K562 (cell line): ENCODE results near the gene OSCP1. TPM values are rescaled to one million over a fixed set of nuclear protein-coding genes. Genes with fewer than 3 reads are reported as not detected.
"Not testable (repeated sequence)": the region's sequence is repeated elsewhere in the genome, so short reads cannot be mapped to it uniquely, and the experiment has no call there.

Experiments used
- ATAC-seq: fragments of 200-7000 bp; cut with Tn5 transposase; 3 replicates; pipeline ENCODE4 v1.9.1; 2020; ENCODE audit warnings: moderate library complexity
- BruUV-seq: library from RNA; stranded (reverse); fragments of 400-500 nt; replicated peaks from 2 replicates; lab custom pipeline; 2021; lab: Mats Ljungman, UMichigan
- CTCF ChIA-PET: fragments of 300-600 bp; formaldehyde crosslinking; extraction: SDS; loops from one replicate; lab custom pipeline; 2021; ENCODE audit warnings: low intra/inter-chr PET ratio; lab: Yijun Ruan, JAX
- POLR2A ChIA-PET: fragments of 300-600, 350-650 bp; sonication (Branson Sonifier 250); formaldehyde crosslinking; extraction: SDS; loops from one replicate; lab custom pipeline; 2021; ENCODE audit warnings: antibody characterized with exemption, inconsistent platforms; lab: Yijun Ruan, JAX
- DNase-seq, 4 experiments: peaks; one replicate each; pipeline versions ENCODE4 v3.0.0 to v3.0.0-alpha.2; 2011 to 2018; ENCODE audit warnings: low spot score in 3 of 4, mixed read lengths in 3 of 4; ENCODE audit errors: extremely low read depth in 1 of 4
- FAIRE-seq: peaks from 2 replicates; lab custom pipeline; 2011; peaks lifted over from hg19 to GRCh38; lab: Jason Lieb, UNC
- H2AFZ ChIP-seq: 2 replicates; pipeline ENCODE4 v1.6.0; 2011; ENCODE audit warnings: low read depth, low read length, control low read depth, inconsistent platforms
- H3K27ac ChIP-seq: fragments of 200-600 bp; 3 replicates; pipeline ENCODE4 v1.8.0; 2011; ENCODE audit warnings: low read depth, mild to moderate bottlenecking, control low read depth, inconsistent platforms, low read length, moderate library complexity, mixed read lengths; ENCODE audit errors: extremely low read depth
- H3K27me3 ChIP-seq, 2 experiments: fragments of 300-600 bp in 1 of 2; 2 replicates in 1 of 2; 3 replicates in 1 of 2; pipeline versions ENCODE4 v1.6.0 to v1.8.0; 2011; ENCODE audit warnings: inconsistent platforms in 2 of 2, low read length in 2 of 2, mild to moderate bottlenecking in 1 of 2, mixed read lengths in 1 of 2, moderate library complexity in 1 of 2; ENCODE audit not compliant: control insufficient read depth in 2 of 2, insufficient read depth in 2 of 2
- H3K36me3 ChIP-seq: fragments of 300-600 bp; 3 replicates; pipeline ENCODE4 v1.8.0; 2011; ENCODE audit warnings: mild to moderate bottlenecking, low read length, inconsistent platforms; ENCODE audit not compliant: control insufficient read depth, insufficient read depth
- H3K4me1 ChIP-seq, 2 experiments: fragments of 200-600 bp in 1 of 2; replicated peaks in 1 of 2; 2 replicates in 1 of 2; 3 replicates in 1 of 2; pipeline versions ENCODE4 v1.5.1 to v1.8.0; 2011; ENCODE audit warnings: inconsistent platforms in 2 of 2, low read length in 2 of 2, mild to moderate bottlenecking in 1 of 2, mixed read lengths in 1 of 2, moderate library complexity in 1 of 2; ENCODE audit not compliant: control insufficient read depth in 2 of 2, insufficient read depth in 2 of 2
- H3K4me2 ChIP-seq: 2 replicates; pipeline ENCODE4 v1.6.1; 2011; ENCODE audit warnings: low read length, control low read depth, inconsistent platforms, mixed read lengths; ENCODE audit not compliant: insufficient read depth
- H3K4me3 ChIP-seq: fragments of 200-600 bp; sonication (generic), shearing (Covaris generic); 2 replicates; pipeline ENCODE4 v1.5.1; 2016; ENCODE audit warnings: control low read depth, inconsistent platforms
- H3K79me2 ChIP-seq: fragments of 200-600 bp; 3 replicates; pipeline ENCODE4 v1.8.0; 2011; ENCODE audit warnings: low read length, inconsistent platforms; ENCODE audit not compliant: control insufficient read depth, insufficient read depth
- H3K9ac ChIP-seq, 2 experiments: 2 replicates each; pipeline versions ENCODE4 v1.6.0 to v1.6.1; 2011; ENCODE audit warnings: low read depth in 2 of 2, low read length in 2 of 2, control low read depth in 1 of 2, inconsistent platforms in 1 of 2, mild to moderate bottlenecking in 1 of 2, mixed read lengths in 1 of 2; ENCODE audit not compliant: insufficient read depth in 1 of 2
- H3K9me1 ChIP-seq: one replicate; pipeline ENCODE4 v1.6.0; 2011; ENCODE audit warnings: inconsistent platforms, mild to moderate bottlenecking, low read length, moderate library complexity; ENCODE audit not compliant: control insufficient read depth, insufficient read depth
- H3K9me3 ChIP-seq: replicated peaks from 2 replicates; pipeline ENCODE4 v1.5.1; 2011; ENCODE audit warnings: low read depth, low read length, inconsistent platforms; ENCODE audit not compliant: control insufficient read depth, insufficient read depth
- H4K20me1 ChIP-seq: replicated peaks from 2 replicates; pipeline ENCODE4 v1.6.1; 2011; ENCODE audit warnings: low read length, inconsistent platforms, mixed read lengths; ENCODE audit not compliant: control insufficient read depth, insufficient read depth
- CBFA2T3 ChIP-seq: fragments of 450-650 bp; IDR thresholded peaks from 2 replicates; pipeline ENCODE4 v1.6.1; 2017
- CREB3 ChIP-seq: fragments of 450-650 bp; conservative IDR thresholded peaks from 2 replicates; pipeline ENCODE4 v1.6.1; 2016; ENCODE audit warnings: missing genetic modification characterization, low read depth, mild to moderate bottlenecking, missing compliant biosample characterization, moderate library complexity
- ID3 ChIP-seq, 2 experiments: fragments of 250-450 bp in 1 of 2; fragments of 450-650 bp in 1 of 2; sonication (Bioruptor Pico) in 1 of 2; IDR thresholded peaks; 2 replicates each; pipeline versions ENCODE4 v1.6.1 to v1.8.0; 2016 to 2021; ENCODE audit warnings: mild to moderate bottlenecking in 2 of 2, moderate library complexity in 2 of 2, missing compliant biosample characterization in 1 of 2, missing genetic modification characterization in 1 of 2
- KLF13 ChIP-seq: fragments of 450-650 bp; IDR thresholded peaks from 2 replicates; pipeline ENCODE4 v1.6.1; 2016; ENCODE audit warnings: missing genetic modification characterization, low read depth, mild to moderate bottlenecking, missing compliant biosample characterization, moderate library complexity, borderline replicate concordance
- MTA2 ChIP-seq: fragments of 450-650 bp; IDR thresholded peaks from 2 replicates; pipeline ENCODE4 v1.6.1; 2016; ENCODE audit warnings: low read depth
- NONO ChIP-seq, 2 experiments: fragments of 200-400 bp in 1 of 2; fragments of 450-650 bp in 1 of 2; formaldehyde crosslinking in 1 of 2; IDR thresholded peaks; 2 replicates each; pipeline ENCODE4 v1.6.1; 2017; ENCODE audit warnings: low read depth in 2 of 2, mild to moderate bottlenecking in 2 of 2, moderate library complexity in 2 of 2, low read length in 1 of 2
- SMARCE1 ChIP-seq: fragments of 450-650 bp; IDR thresholded peaks from 2 replicates; pipeline ENCODE4 v1.7.1; 2016; ENCODE audit warnings: mild to moderate bottlenecking
- SRF ChIP-seq, 2 experiments: fragments of 250-450, 450-650 bp in 1 of 2; sonication (Bioruptor Pico) in 1 of 2; sonication (generic) in 1 of 2; formaldehyde crosslinking; IDR thresholded peaks; 2 replicates each; pipeline versions ENCODE4 v1.5.0 to v1.5.1; 2020 to 2022; ENCODE audit warnings: mild to moderate bottlenecking in 1 of 2, missing genetic modification reagents in 1 of 2
- TCF3 ChIP-seq: sonication (generic); formaldehyde crosslinking; IDR thresholded peaks from 2 replicates; pipeline ENCODE4 v1.4.0; 2020; ENCODE audit warnings: mild to moderate bottlenecking, missing genetic modification reagents
- TEAD1 ChIP-seq, 2 experiments: fragments of 450-650 bp in 1 of 2; sonication (generic) in 1 of 2; formaldehyde crosslinking; IDR thresholded peaks; 2 replicates each; pipeline versions ENCODE4 v1.4.0 to v1.8.0; 2020 to 2022; ENCODE audit warnings: mild to moderate bottlenecking in 2 of 2, missing genetic modification reagents in 1 of 2
- TRIM24 ChIP-seq, 2 experiments: fragments of 450-650 bp; IDR thresholded peaks; 2 replicates each; pipeline ENCODE4 v1.6.1; 2016
- ZBTB7A ChIP-seq: IDR thresholded peaks from 2 replicates; pipeline ENCODE4 v1.6.1; 2011; ENCODE audit warnings: low read depth, mild to moderate bottlenecking, low read length, moderate library complexity, borderline replicate concordance; ENCODE audit not compliant: control insufficient read depth
- ZEB2 ChIP-seq: fragments of 450-650 bp; IDR thresholded peaks from 2 replicates; pipeline ENCODE4 v1.6.1; 2016
- ZNF263 ChIP-seq: sonication (generic); formaldehyde crosslinking; IDR thresholded peaks from 2 replicates; pipeline ENCODE4 v1.8.0; 2022; ENCODE audit warnings: mild to moderate bottlenecking, missing genetic modification reagents, borderline replicate concordance
- ZNF592 ChIP-seq: fragments of 450-650 bp; IDR thresholded peaks from 2 replicates; pipeline ENCODE4 v1.6.1; 2017; ENCODE audit warnings: antibody characterized with exemption, mild to moderate bottlenecking
- WGBS: fragments of 100-300 bp; shearing (Covaris generic); methylation state at CpG from one replicate; pipeline ENCODE4 v1.1.6; 2016; ENCODE audit warnings: low coverage, mixed read lengths; ENCODE audit not compliant: insufficient coverage; ENCODE audit errors: missing lambda C conversion rate; 5-methylcytosine and 5-hydroxymethylcytosine counted together
- in situ Hi-C: fragments of 300-500 bp; cut with MboI; formaldehyde crosslinking; loops from 4 replicates; pipeline ENCODE4 v1.15.0; 2018; ENCODE audit warnings: inconsistent platforms, mixed read lengths
- intact Hi-C: fragments of 100-400 bp; cut with micrococcal nuclease; formaldehyde crosslinking; loops from 2 replicates; pipeline ENCODE4 v1.14.2; 2022
- polyA plus RNA-seq, 8 experiments: library from polyadenylated mRNA; depleted of rRNA in 4 of 8; stranded (reverse) in 5 of 8; unstranded in 3 of 8; fragments of >200 nt; fragmentation: Nextera tagmentation in 2 of 8; fragmentation: Illumina TruSeq in 1 of 8; extraction: Ambion mirVana in 2 of 8; extraction: Trizol in 1 of 8; gene quantifications; 2 replicates each; pipeline versions ENCODE4 v1.2.1 to v1.2.3, GENCODE V29; 2011 to 2014; ENCODE audit warnings: inconsistent platforms in 1 of 8, missing spikeins in 1 of 8
- total RNA-seq, 7 experiments: library from RNA; depleted of rRNA in 6 of 7; stranded (reverse); fragments of >200 nt in 6 of 7; fragmentation: Illumina TruSeq in 2 of 7; extraction: Trizol in 2 of 7; gene quantifications; 2 replicates each; pipeline versions ENCODE4 v1.2.1 to v1.2.3, GENCODE V29; 2011 to 2021; ENCODE audit warnings: low replicate concordance in 1 of 7

The OSCP1 gene
- total and polyA plus RNA-seq, 9 of the 15 experiments (the other 6 are each of a cell fraction or from before 2014, with no cell fraction given): 0.15 to 0.40 (median 0.33) TPM; not detected in 5

DNA sequence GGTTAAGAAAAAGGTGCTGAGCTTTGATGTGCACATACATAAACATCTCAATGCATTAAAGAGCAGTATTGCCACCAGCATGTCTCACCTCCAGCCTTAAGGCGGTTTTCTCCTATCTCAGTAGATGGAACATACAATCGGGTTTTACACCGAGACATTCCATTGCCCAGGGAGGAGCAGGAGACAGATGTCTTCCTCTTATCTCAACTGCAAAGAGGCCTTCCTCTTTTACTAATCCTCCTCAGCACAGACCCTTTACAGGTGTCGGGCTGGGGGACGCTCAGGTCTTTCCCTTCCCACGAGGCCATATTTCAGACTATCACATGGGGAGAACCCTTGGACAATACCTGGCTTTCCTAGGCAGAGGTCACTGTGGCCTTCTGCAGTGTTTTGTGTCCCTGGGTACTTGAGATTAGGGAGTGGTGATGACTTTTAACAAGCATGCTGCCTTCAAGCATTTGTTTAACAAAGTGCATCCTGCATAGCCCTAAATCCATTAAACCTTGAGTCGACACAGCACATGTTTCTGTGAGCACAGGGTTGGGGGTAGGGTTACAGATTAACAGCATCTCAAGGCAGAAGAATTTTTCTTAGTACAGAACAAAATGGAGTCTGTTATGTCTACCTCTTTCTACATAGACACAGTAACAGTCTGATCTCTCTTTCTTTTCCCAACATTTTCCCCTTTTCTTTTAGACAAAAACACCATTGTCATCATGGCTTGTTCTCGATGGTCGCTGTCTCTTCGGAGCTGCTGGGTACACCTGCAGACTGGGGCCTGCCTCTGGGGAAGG lies 39.2 kb upstream of the OSCP1 start:
- in situ Hi-C loops; H3K9me1 ChIP-seq; H3K27ac ChIP-seq; CTCF ChIA-PET; FAIRE-seq; BruUV-seq; H3K4me3 ChIP-seq; H4K20me1 ChIP-seq; H3K79me2 ChIP-seq; H3K36me3 ChIP-seq; H3K4me2 ChIP-seq; intact Hi-C loops; ATAC-seq; DNase-seq; H3K9ac ChIP-seq; H3K9me3 ChIP-seq; POLR2A ChIA-PET; H2AFZ ChIP-seq; H3K27me3 ChIP-seq; TF ChIP-seq ID3 (CRISPR knock-in tag; IDR thresholded peaks at IDR 0.05): not testable (repeated sequence)
- WGBS: 21% methylated on average over 10 of the region's 10 CpGs
- peaks cover 28 to 33% of the 10 kb centered on the region in 2 experiments for H3K4me1 ChIP-seq
- TF ChIP-seq ZNF592 (peak; percentile 79), MTA2 (0 out of 2 replicates have a peak, but pooled peaks have one; percentile 17), TRIM24 (IDR thresholded peaks at IDR 0.05) (peak in 1 of 2 experiments; percentile 39; a peak in 1 of 4 replicates), TEAD1 (CRISPR knock-in tag; IDR thresholded peaks at IDR 0.05) (peak; percentile 48 to 52; a peak in 1 of 4 replicates), SRF (CRISPR knock-in tag; IDR thresholded peaks at IDR 0.05) (peak in 1 of 2 experiments; percentile 55; a peak in 1 of 4 replicates), ID3 (tag; IDR thresholded peaks at IDR 0.05) (peak; percentile 87; the same call in 1 of the 2 replicates), ZNF263 (CRISPR knock-in tag) (peak; percentile 28; the same call in 1 of the 2 replicates), TCF3 (CRISPR knock-in tag) (peak; percentile 78), CREB3 (tag) (peak; percentile 74; the same call in 1 of the 2 replicates), ZBTB7A (0 out of 2 replicates have a peak, but pooled peaks have one; percentile 11), CBFA2T3 (peak; percentile 77), ZEB2 (peak; percentile 84), NONO (IDR thresholded peaks at IDR 0.05; ENCODE audit: low read depth in 2 of 2, low read length in 1 of 2) (0 out of 4 replicates have a peak, but pooled peaks of 1 of the 2 experiments have one; percentile 35), KLF13 (tag) (0 out of 2 replicates have a peak, but pooled peaks have one; percentile 14), SMARCE1 (peak; percentile 26; the same call in 1 of the 2 replicates)
